Erythroblast (primary cell): ENCODE data around the gene THYN1.

Experiments
- GATA1 ChIP-seq: IDR thresholded peaks from 2 replicates; pipeline ENCODE4 v1.6.1; 2011; ENCODE audit warnings: low read depth, mild to moderate bottlenecking, control low read depth, low read length, moderate library complexity
- POLR2A ChIP-seq: IDR thresholded peaks from 2 replicates; pipeline ENCODE4 v1.6.1; 2011; ENCODE audit warnings: mild to moderate bottlenecking, low read length

DNA sequence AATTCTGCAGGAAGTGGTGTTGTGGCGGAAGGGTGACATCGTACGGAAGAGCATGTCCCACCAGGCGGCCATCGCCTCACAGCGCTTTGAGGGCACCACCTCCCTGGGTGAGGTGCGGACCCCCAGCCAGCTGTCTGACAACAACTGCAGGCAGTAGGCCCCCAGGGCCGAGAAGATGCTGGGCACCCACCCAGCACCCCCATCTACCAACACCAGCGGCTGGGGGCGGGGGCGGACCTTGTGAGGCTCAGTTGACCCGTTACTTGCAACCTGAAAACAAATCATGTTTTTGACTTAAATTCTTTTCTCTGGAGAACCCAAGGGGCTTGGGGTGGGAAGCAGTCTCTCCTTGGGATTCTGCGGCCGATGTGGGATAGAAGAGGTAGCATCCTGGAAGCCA, 7.7 kb downstream of the THYN1 start:
- no peak for TF ChIP-seq POLR2A
- TF ChIP-seq GATA1 = no peak
